NT2/D1 (cell line): Measurements from ENCODE around the gene TMEM184A.

ENCODE experiments used
- DNase-seq: peaks from one replicate; pipeline ENCODE4 v3.0.0-alpha.2; 2011; ENCODE audit warnings: low read depth, low spot score
- H3K27me3 ChIP-seq: 2 replicates; pipeline ENCODE4 v1.6.0; 2011; ENCODE audit warnings: mild to moderate bottlenecking; ENCODE audit not compliant: insufficient read length, insufficient read depth
- H3K36me3 ChIP-seq: 2 replicates; pipeline ENCODE4 v1.6.1; 2011; ENCODE audit warnings: mild to moderate bottlenecking, low read length, mixed read lengths; ENCODE audit not compliant: insufficient read depth, insufficient read length
- H3K4me1 ChIP-seq: 2 replicates; pipeline ENCODE4 v1.5.1; 2011; ENCODE audit not compliant: insufficient read depth, insufficient read length
- H3K4me3 ChIP-seq: 2 replicates; pipeline ENCODE4 v1.5.1; 2011; ENCODE audit warnings: low read depth; ENCODE audit not compliant: insufficient read length
- H3K9ac ChIP-seq: 2 replicates; pipeline ENCODE4 v1.6.0; 2011; ENCODE audit warnings: low read depth; ENCODE audit not compliant: insufficient read length
- H3K9me3 ChIP-seq: 2 replicates; pipeline ENCODE4 v1.5.1; 2011; ENCODE audit warnings: mild to moderate bottlenecking, low read length; ENCODE audit not compliant: insufficient read depth
- SUZ12 ChIP-seq: IDR thresholded peaks from 2 replicates; pipeline ENCODE4 v1.6.1; 2011; ENCODE audit not compliant: insufficient read length, insufficient read depth; ENCODE audit errors: extremely low read depth
- YY1 ChIP-seq: IDR thresholded peaks from 2 replicates; pipeline ENCODE4 v1.6.1; 2011; ENCODE audit not compliant: insufficient read length, insufficient read depth
- ZNF274 ChIP-seq: IDR thresholded peaks from 2 replicates; pipeline ENCODE4 v1.6.1; 2011; ENCODE audit warnings: mild to moderate bottlenecking, low read depth, low read length

Gene TMEM184A

GRCh38 chr7:1593904-1594421 is 38.0 kb upstream of the TMEM184A start:
- Histone ChIP-seq H3K9me3 (peaks cover 11% of the 10 kb centered on the region), H3K27me3 (peaks cover 5% of the 10 kb centered on the region), H3K36me3 (no peaks in the 10 kb centered on the region), H3K4me1 (peaks cover 2% of the 10 kb centered on the region), H3K4me3 (no peak overlapping the region), H3K9ac (no peak overlapping the region)
- DNase-seq: no peak
- TF ChIP-seq ZNF274 (no peak), SUZ12 (no peak), YY1 (no peak)

- Histone ChIP-seq H3K4me1 (peaks cover 2% of the 10 kb centered on the region), H3K9me3 (peaks cover 14% of the 10 kb centered on the region), H3K27me3 (peaks cover 5% of the 10 kb centered on the region), H3K36me3 (no peaks in the 10 kb centered on the region), H3K9ac (no peak overlapping the region), H3K4me3 (no peak overlapping the region)
- TF ChIP-seq ZNF274 (no peak), YY1 (no peak), SUZ12 (no peak)
- DNase-seq: no peak
Observed at GRCh38 chr7:1593091-1593866, 37.3 kb upstream of the TMEM184A start.

GRCh38 chr7:1592299-1592871 is 36.4 kb upstream of the TMEM184A start:
- DNase-seq: no peak
- Histone ChIP-seq H3K9ac (no peak overlapping the region), H3K4me1 (peaks cover 2% of the 10 kb centered on the region), H3K9me3 (peaks cover 17% of the 10 kb centered on the region), H3K36me3 (no peaks in the 10 kb centered on the region), H3K4me3 (no peak overlapping the region), H3K27me3 (peaks cover 5% of the 10 kb centered on the region)
- TF ChIP-seq ZNF274 (no peak), YY1 (no peak), SUZ12 (no peak)

- no peak overlapping the region for H3K9ac ChIP-seq
Observed at GRCh38 chr7:1591876-1592275, 35.9 kb upstream of the TMEM184A start.

GRCh38 chr7:1591396-1591795 is 35.4 kb upstream of the TMEM184A start:
- H3K4me1 ChIP-seq: peaks cover 2% of the 10 kb centered on the region
- no peak for DNase-seq
- no peaks in the 10 kb centered on the region for H3K36me3 ChIP-seq
- TF ChIP-seq ZNF274 (no peak), YY1 (no peak), SUZ12 (no peak)
- peaks cover 17% of the 10 kb centered on the region for H3K9me3 ChIP-seq
- H3K4me3 ChIP-seq: no peak overlapping the region
- H3K9ac ChIP-seq: no peak overlapping the region
- peaks cover under 1% of the 10 kb centered on the region for H3K27me3 ChIP-seq

More at GRCh38 chr7:1591876-1592275, 35.9 kb upstream of the TMEM184A start:
- peaks cover 2% of the 10 kb centered on the region for H3K4me1 ChIP-seq
- no peaks in the 10 kb centered on the region for H3K36me3 ChIP-seq
- DNase-seq: no peak
- no peak overlapping the region for H3K4me3 ChIP-seq
- peaks cover 5% of the 10 kb centered on the region for H3K27me3 ChIP-seq
- TF ChIP-seq ZNF274 (no peak), SUZ12 (no peak), YY1 (no peak)
- H3K9me3 ChIP-seq: peaks cover 17% of the 10 kb centered on the region

- no peak for DNase-seq
- Histone ChIP-seq H3K9ac (no peak overlapping the region), H3K4me3 (no peak overlapping the region), H3K4me1 (peaks cover 4% of the 10 kb centered on the region), H3K27me3 (no peaks in the 10 kb centered on the region), H3K36me3 (no peaks in the 10 kb centered on the region), H3K9me3 (peaks cover 17% of the 10 kb centered on the region)
- TF ChIP-seq ZNF274: no peak
- no peak for TF ChIP-seq YY1
- TF ChIP-seq SUZ12: no peak
Observed at GRCh38 chr7:1590887-1591286, 34.9 kb upstream of the TMEM184A start.

GRCh38 chr7:1590476-1590875 is 34.5 kb upstream of the TMEM184A start:
- Histone ChIP-seq H3K4me1 (peaks cover 6% of the 10 kb centered on the region), H3K9me3 (peaks cover 17% of the 10 kb centered on the region), H3K9ac (no peak overlapping the region), H3K4me3 (no peak overlapping the region), H3K27me3 (no peaks in the 10 kb centered on the region), H3K36me3 (no peaks in the 10 kb centered on the region)
- TF ChIP-seq SUZ12: no peak
- TF ChIP-seq ZNF274: no peak
- TF ChIP-seq YY1: no peak
- DNase-seq: no peak
